ENCODE results near the gene ELOVL5. TPM values are rescaled to one million over a fixed set of nuclear protein-coding genes. Genes with fewer than 3 reads are reported as not detected.
A peak's percentile ranks its signal among the peaks of the same experiment; 100 is the strongest.

The ELOVL5 gene
- total RNA-seq, 1 experiment from 2014 or later: 121 TPM

GRCh38 chr6:53282741-53283140, 66.0 kb downstream of the ELOVL5 start:
- Mint-ChIP-seq H3K27ac (peak overlapping the region in 1 of 3 experiments; percentile 19; a peak in 2 of 7 replicates), H3K4me3 (no peak overlapping the region)
- H3K27ac ChIP-seq (ENCODE audit: insufficient read length, low read depth, low read length): no peak overlapping the region

More at GRCh38 chr6:53282741-53283140, 66.0 kb downstream of the ELOVL5 start:
- no peak for TF ChIP-seq CTCF (conservative IDR thresholded peaks at IDR 0.05)
- H2AK5ac ChIP-seq (ENCODE audit: insufficient read length, low read length): no peak overlapping the region
- no peak overlapping the region for H3K14ac ChIP-seq (ENCODE audit: insufficient read depth, low read length)
- H3K9me3 Mint-ChIP-seq: no peaks in the 10 kb centered on the region
- H4K5ac ChIP-seq (ENCODE audit: insufficient read length, low read depth, low read length): no peak overlapping the region
- H3K4ac ChIP-seq (ENCODE audit: low read depth, low read length): no peak overlapping the region
- peaks cover 10% of the 10 kb centered on the region for H3K79me1 ChIP-seq (ENCODE audit: insufficient read depth, low read depth, low read length, poor library complexity, severe bottlenecking)
- no peak overlapping the region for H2BK120ac ChIP-seq (ENCODE audit: low read depth, low read length, poor library complexity, severe bottlenecking)
- H3K4me1 Mint-ChIP-seq: peaks cover 12 to 17% of the 10 kb centered on the region in 2 experiments
- H3K9ac ChIP-seq (ENCODE audit: extremely low read depth, insufficient read length, low read length): no peak overlapping the region
- no peak overlapping the region for H2BK5ac ChIP-seq (ENCODE audit: insufficient read length, low read length)
- no peak overlapping the region for H2AFZ ChIP-seq (ENCODE audit: low read length)
- no peak for DNase-seq
- H3K9me3 ChIP-seq (ENCODE audit: control insufficient read depth, low read depth, low read length): no peaks in the 10 kb centered on the region
- H3K23me2 ChIP-seq (ENCODE audit: insufficient read length, low read depth, low read length, poor library complexity, severe bottlenecking): no peaks in the 10 kb centered on the region
- no peaks in the 10 kb centered on the region for H4K20me1 ChIP-seq (ENCODE audit: control insufficient read depth, insufficient read depth, insufficient read length)
- no peaks in the 10 kb centered on the region for H3K27me3 Mint-ChIP-seq (ENCODE audit: low read depth)
- no peak overlapping the region for H4K8ac ChIP-seq (replicated peaks; ENCODE audit: insufficient read length, low read depth, low read length)
- no peak overlapping the region for H3K56ac ChIP-seq (ENCODE audit: insufficient read length, low read depth, low read length)
- H3K4me2 ChIP-seq (ENCODE audit: insufficient read depth, insufficient read length, low read length): no peak overlapping the region
- no peak overlapping the region for H3K18ac ChIP-seq (ENCODE audit: insufficient read length, low read depth, low read length)
- no peak overlapping the region for H4K91ac ChIP-seq (ENCODE audit: insufficient read length, low read depth, low read length)
- no peak overlapping the region for H3K23ac ChIP-seq (ENCODE audit: insufficient read length, low read depth, low read length)
- H3K79me2 ChIP-seq (ENCODE audit: insufficient read depth, low read length): no peaks in the 10 kb centered on the region
- H2BK20ac ChIP-seq (ENCODE audit: low read depth, low read length, poor library complexity, severe bottlenecking): no peak overlapping the region
- H2BK12ac ChIP-seq (ENCODE audit: insufficient read length, low read depth, low read length): no peak overlapping the region
- no peak overlapping the region for H3T11ph ChIP-seq (ENCODE audit: low read length)
- no peaks in the 10 kb centered on the region for H3K27me3 ChIP-seq (ENCODE audit: insufficient read depth, low read length)
- no peaks in the 10 kb centered on the region for H3K4me1 ChIP-seq (ENCODE audit: insufficient read depth, low read length)
- H2BK15ac ChIP-seq (ENCODE audit: low read depth, low read length): no peak overlapping the region
- H3K36me3 Mint-ChIP-seq (ENCODE audit: insufficient read depth in 1 of 3, low read depth in 3 of 3): peaks cover 12 to 35% (median 22%) of the 10 kb centered on the region in 3 experiments; a peak in 6 of 7 replicates
- no CpG with 5 or more reads among the region's 2 CpGs for WGBS (ENCODE audit: extremely low coverage, insufficient read length, low lambda C conversion rate)

Measured in H9 (cell line).